SW480 (cell line): ENCODE measurements around the gene FLVCR2.
"Not testable (repeated sequence)": the region's sequence is repeated elsewhere in the genome, so short reads cannot be mapped to it uniquely, and the experiment has no call there.

Experiments used
- DNase-seq: peaks from one replicate; pipeline ENCODE4 v3.0.0-alpha.2; 2016; ENCODE audit warnings: low spot score

FLVCR2 gene

DNA sequence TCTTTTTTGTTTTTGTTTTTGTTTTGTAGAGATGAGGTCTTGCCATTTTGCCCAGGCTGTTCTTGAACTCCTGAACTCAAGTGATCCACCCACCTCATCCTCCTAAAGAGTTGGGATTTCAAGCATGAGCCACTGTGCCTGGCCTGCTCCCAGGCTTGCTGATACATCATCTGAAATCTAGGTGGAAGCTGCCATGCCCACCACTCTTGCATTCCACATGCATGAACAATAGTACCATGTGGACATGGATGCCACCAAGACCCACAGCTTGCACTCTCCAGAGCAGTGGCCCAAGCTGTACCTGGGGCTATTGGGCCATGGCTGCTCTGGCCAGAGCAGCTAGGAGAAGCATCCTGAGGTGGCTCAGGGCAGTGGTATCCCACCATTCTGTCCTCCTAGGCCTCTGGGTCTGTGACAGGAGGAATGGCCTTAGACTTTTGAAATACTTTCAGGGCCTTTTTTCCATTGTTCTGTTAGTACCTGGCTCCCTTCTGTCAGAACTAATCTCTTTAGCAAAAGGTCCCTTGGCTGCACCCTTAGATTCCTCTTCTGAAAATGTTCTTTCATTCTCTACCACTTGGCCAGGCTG lies 13.7 kb downstream of the FLVCR2 start:
- DNase-seq = no peak

DNA sequence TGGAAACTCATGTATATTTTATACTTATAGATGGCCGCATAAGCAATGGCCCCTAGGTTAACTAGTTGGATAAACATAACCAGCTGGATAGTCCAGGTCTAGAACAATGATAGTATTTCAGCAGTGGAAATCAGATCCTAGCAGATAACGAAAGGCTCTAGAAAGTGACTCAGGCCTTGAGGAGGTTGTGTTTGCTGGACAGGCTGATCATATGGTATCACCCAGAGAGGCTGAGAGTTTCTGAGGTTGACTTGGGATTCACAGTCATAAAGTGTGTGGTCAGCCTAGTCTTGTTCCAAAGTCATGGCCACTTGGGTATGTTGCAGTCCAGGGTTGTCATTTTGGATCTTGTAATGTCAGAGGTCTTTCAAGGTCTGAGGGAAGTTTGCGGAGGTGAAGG lies 16.8 kb downstream of the FLVCR2 start:
- DNase-seq = no peak

DNA sequence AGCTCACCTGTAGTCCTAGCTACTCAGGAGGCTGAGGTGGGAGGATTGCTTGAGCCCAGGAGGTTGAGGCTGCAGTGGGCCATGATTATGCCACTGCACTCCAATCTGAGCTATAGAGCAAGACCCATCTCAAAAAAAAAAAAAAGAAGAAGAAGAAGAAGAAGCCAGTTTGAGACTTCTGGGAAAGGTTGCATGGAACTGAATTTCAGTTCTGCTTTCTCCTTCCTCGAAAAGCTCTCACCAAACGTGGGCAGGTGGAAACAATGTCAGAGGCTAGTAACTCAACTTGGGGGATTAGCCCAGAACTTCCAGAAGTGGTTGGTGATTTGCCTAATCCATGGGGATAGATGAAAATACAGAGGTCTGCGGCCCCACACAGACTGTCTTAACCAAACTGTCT lies 18.7 kb downstream of the FLVCR2 start:
- DNase-seq = no peak

DNA sequence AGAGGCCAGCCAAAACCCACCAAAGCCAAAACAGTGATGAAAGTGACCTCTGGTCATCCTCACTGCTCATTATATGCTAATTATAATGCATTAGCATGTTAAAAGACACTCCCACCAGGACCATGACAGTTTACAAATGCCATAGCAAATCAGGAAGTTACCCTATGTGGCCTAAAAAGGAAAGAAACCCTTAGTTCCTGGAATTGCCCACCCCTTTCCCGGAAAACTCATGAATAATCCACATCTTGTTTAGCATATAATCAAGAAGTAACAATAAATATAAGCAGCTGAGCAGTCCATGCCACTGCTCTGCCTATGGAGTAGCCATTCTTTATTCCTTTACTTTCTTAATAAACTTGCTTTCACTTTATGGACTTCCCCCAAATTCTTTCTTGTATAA lies 21.7 kb downstream of the FLVCR2 start:
- not testable (repeated sequence) for DNase-seq

DNA sequence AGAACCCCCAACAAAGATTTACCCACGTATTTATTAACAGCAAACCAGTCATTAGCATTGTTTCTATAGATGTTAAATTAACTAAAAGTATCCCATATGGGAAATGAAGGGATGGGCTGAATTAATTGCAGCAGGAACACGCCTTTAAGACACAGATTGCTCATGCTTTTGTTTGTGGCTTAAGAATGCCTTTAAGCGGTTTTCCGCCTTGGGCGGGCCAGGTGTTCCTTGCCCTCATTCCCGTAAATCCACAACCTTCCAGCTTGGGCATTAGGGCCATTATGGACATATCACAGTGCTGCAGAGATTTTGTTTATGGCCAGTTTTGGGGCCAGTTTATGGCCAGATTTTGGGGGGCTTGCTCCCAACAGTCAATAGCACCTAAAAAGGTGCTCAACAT lies 22.6 kb downstream of the FLVCR2 start:
- DNase-seq = not testable (repeated sequence)

DNA sequence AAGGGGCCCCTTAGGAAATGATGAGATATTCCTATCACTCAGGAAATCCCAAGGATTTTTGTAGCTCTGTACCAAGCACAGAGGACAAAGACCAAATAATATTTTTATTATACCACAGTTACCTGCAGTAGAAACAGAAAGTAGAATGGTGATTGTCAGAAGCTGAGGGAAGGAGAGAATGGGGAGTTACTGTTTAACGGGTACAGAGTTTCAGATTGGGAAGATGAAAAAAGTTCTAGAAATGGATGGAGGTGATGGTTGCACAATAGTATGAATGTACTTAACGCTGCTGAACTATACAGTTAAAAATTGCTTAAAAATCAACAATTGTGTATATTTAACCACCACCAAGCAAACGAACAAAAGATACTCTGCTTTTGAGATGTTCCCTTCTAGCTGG lies 24.1 kb downstream of the FLVCR2 start:
- DNase-seq = no peak

DNA sequence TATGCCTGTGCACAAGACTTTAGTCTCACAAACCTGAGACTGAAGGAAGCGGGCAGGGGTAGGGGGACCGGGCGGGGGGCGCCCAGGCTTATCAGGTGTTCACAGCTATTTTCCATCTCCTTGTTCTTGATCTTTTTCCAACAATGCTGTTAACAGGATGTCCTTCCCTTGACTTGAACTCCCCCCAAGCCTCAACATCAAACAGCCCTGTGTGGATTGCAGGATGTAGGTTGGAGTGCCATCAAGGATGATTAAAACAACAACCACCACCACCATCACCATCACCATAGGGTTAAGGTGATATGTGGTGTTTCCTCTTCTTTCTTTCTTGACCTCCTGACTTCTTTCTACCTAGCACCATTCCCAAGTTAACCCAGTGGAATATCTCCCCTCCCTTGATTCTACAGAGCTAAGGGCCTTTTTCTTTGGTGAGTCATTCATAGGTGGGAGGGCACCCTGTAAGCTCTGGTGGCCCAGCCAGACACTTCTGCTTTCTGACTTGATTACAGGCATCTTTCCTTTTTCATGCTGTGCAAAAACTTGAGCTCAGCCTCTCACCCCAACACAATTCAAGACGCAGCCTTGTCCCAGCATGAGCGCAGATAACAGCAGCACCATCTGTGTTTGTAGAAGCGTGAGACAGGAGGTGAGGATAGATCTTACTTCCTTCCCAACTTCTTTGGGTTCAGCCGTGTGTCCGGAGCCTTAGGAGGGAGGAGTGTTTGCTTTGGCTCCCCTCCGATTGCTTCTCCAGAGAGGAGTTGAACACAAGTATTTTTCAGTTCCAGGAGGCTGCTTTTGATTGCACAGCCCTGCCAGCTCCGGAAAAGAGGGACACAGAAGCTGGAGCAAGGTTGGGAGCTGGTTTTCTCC lies 26.8 kb downstream of the FLVCR2 start:
- peak; percentile 16 for DNase-seq

DNA sequence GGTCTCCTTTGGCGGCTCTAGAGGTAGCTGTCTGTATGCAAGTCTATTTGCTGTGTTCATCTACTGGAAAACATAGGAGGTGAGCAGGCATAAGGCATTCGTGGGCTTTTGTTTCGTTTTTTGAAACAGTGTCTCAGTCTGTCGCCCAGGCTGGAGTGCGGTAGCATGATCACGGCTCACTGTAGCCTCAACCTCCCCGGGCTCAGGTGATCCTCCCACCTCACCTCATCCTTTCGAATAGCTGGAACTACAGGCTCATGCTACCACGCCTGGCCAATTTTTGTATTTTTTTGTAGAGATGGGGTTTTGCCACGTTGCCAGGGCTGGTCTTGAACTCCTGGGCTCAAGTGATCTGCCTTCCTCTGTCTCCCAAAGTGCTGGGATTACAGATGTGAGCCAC lies 27.5 kb downstream of the FLVCR2 start:
- DNase-seq = no peak

DNA sequence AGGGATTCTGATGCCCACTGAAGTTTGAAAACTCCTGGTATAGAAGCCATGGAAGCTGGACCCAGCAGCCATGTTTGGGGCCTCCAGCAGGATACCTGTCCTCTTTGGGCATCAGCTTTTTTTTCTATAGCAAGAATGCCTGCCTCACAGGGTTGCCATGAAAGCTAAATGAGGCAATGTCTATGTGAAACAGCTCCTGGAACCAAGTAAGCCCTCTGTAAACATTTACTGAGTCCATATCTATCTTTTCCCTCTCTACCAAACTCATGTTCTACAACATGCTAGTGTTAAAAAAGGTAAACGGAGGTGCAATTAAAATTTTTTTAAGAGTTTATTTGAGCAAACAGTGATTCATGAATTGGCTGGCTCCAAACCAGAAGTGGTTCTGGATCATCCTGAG lies 28.6 kb downstream of the FLVCR2 start:
- no peak for DNase-seq

DNA sequence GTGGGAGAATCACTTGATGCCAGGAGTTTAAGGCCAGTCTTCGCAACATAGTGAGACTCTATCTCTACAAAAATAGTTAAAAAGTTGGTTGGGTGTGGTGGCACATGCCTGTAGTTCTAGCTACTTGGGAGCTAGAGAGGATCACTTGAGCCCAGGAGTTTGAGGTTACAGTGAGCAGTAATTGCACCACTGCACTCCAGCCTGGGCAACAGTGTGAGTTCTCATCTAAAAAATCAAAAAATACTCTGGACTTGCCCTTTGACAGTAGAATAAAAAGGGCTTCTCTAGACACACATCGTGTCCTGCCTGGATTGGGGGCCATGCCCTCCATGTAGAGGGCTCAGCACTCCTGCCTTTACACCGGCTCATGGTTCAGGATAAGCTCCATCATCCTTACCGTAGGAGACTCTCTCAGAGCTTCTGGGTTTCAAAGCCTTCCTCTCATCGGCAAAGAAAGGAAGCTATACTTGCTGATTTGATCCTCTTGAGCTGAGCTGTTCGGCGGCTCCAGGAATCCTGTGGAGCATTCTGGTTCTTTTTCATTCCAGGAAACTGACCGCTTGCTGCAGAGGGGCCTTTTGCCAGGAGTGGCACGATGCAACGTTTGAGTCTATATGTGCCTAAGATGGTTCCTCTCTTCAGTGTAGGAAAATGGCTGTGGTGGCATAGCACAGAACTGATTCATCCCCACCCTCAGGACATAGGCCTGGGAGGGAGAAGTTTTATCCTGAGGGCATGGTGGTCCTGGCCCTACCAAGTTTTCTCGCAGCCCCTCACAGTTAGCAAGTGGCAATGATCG lies 29.6 kb downstream of the FLVCR2 start:
- no peak for DNase-seq

DNA sequence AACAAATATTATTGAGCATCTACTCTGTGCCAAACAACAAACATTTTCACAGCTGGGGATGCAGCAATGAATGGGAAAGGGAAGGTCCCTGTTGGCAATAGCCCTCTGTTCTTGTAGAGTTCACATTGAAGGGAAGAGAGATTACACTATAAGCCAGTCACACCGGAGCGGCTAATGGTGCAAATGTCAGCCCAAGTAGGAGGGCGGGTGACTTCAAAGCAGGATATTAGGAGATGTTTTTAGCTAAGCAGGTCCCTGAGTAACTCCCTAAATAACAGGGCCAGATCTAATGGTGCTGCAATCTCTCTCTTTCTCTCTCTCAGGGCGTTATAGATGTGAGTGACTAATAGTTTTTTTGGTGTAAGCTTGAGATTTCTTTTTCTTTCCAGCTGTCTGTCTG lies 30.7 kb downstream of the FLVCR2 start:
- no peak for DNase-seq

DNA sequence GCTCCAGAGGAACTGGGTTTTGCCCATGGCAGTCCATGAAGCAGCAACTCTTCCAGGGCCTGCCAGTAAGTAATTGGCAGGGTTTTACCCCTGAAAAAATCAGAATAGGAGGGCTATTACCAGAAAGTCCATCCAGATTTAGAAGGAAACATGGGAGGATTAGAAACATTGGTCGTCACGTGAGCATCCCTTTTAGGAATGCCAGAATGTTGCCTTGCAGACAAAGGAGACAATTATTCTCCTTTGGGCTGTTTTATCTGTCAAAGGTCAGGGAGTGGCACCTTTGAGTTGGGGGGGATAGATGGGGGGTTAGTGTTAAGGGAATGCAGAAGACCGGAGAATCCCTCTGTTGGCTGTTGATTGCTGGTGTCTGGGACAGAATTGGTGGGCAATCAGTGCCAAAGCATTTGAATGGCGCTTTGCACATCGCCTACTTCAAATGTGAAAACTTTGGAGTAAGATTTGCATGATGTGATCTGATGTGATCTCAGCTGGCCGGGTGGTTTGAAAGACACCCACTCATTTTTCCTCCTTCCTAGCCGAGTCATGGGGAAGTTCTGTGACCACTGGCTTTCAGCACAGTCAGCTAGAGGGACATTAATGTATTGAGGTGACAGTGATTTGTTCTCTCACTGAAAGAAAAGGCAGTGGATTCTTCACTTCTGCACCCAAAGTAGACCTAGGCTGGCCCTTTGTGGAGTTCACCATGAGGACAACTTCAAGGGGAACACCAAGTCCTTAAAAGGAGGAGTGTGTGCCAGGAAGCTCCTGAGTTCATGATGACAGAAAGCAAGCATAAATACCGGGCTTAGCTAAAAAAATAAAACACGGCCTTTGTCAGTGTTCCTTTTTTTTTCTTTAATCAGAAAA lies 31.4 kb downstream of the FLVCR2 start:
- DNase-seq = no peak

DNA sequence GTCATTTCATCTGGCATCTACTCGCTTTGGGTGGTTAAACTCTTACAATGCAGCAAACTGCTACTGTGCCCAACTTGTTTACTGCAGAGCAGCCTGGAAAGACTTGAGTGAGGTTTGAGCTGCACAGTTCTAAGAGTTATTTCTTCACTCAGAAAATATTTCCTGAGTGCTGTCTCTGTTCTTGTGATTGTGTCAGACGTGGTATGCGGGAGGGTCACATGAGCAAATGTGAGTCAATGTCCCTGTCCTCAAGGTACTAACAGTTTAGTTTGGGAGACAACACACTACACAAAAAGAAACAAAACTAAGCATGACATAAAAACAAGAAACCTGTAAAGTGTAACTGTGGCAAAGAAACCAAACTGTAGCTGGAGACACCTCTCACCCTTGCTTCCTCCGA lies 32.4 kb downstream of the FLVCR2 start:
- no peak for DNase-seq

DNA sequence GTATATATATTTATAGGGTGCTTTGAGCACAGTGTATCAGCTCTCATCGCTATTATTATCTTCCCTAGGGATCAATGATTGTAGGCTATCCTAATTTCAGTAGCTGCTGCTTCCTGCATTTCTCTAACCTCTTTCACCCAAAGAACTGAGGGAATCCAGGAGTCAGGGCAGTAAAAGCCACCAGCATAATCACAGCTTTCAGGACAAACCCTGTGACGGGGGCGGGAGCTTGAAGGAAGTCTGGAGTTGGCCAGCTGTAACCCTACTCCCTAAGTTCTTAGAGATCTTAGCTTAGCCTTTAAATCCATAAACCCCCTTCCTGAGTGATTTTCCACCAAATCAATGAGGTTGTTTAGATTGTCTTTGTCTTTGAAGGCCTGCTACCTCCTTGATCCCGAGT lies 33.7 kb downstream of the FLVCR2 start:
- DNase-seq = no peak

DNA sequence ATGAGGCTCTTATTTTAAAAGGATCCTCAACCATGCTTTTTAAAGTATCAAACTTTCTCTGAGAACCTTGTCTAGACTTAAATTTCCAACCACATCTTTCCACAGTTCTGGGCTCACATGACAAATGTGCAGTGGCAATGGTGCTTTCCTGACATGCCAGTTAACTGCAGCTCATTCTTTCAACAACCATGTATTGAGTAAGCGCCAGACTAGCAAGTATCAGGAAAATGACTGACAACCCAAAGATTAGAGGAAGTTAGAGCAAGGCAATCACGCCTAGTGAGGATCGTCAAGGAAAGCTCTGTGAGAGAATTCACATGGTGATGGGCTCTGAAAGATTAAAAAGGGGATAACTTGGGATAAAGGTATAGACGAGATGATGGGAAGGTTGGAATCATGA lies 35.8 kb downstream of the FLVCR2 start:
- no peak for DNase-seq

DNA sequence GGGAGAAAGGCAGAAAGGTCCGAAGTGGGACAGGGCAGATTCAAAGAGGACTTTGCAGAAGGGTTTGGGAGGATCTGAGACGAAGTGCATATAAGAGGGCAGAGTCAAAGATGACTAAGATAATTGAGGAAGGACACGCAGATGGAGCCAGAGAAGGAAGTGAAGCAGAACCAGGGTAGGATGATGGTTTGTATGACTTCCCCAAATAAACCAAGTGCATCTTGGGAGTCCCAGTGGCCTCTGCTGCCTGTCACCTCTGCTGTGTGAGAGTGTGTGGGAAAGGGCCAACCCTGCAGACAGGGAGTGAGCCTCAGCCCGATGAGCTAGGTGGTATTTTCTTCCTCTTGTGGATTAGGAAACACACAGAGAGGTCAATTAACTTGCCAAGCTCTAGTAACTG lies 36.8 kb downstream of the FLVCR2 start:
- no peak for DNase-seq

DNA sequence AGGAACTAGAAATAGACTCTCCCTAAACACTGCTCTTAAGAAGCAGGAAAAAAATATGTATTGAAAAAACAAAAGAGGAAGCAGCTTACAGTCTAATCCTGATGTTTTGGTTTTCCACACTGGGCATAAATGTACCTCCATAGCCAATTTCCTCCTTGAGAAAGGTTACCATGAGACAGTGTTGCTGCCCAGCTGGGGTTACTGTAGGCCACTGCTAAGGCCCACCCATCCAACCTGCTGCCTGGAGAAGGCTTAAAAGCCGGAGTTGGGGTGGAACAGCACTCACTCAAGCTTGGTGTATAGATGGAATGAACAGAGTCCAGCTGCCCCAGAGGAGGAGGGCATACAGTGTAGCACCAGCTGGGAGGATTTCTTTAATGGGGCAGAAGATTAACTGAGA lies 41.1 kb downstream of the FLVCR2 start:
- no peak for DNase-seq

DNA sequence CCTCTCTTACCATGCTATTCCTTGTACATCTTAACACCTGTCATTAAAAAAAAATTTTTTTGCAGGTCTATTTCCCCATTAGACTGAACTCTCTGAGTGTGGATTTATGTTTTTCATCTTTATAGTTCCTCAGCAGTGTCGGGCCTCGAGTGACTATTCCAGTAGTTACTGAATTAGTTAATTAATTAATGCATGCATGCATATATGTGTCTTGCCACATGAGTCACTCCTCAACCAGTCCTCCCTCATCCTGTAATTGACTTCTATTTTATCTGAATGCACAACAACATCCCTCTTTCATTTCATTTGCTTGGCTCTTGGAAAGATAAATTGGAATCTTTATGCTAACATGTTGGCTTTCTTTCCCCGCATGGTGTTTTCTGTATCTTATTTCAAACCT lies 46.6 kb downstream of the FLVCR2 start:
- no peak for DNase-seq

DNA sequence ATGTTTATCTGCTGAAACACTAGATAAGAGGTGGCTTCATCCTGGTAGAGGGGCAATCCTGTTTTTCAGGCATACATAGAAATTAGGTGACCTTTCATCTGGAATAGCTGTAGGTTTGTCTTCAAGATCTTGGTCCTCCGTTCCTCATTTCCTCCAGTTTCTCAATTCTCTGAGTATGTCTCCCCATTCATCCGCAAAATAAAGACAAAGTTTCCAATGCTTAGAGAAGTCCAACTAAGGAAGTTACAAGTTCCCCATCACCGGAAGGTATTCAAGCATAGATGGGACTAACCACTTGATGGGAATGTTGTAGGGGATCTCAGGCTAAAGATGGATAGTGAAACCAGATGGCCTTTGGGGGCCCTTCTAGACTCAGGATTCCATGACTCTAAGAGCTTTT lies 48.0 kb downstream of the FLVCR2 start:
- DNase-seq = no peak

DNA sequence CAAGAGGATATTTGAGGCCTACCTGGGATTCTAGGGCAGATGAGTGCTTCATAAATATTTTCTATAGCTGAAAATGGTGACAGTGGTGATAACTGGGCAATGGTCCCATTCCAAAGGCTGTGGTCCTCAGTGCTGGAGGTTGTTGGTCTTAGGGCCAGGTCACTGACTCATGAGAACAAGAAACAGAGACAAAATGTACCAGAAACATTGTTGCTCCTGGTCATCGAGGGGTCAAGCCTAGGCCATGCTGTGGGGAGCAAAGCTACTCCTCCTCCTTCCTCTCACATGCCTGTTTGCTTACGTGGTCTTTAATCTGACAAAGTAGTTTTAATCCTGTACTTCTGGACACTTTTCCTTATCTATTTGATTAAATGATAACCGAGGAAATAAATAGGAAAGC lies 48.4 kb downstream of the FLVCR2 start:
- no peak for DNase-seq

DNA sequence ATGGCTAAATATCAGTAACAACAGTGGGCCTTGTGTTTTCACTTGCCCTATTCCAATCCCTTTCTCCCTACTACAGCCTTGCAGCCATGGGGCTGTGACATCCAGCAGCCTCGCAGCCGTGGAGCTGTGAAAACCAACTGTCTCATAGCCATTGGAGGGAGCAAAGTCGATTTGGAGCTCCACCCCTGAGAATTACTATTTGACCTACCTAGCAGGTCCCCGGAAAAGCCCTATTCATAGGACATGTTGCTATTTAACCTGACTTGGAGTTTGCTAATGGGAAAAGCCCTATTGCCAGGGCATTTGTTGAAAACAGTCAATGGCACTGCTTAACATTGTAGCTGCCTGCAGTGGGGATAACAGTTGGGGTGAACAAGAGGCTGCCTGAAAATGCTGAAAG lies 49.0 kb downstream of the FLVCR2 start:
- no peak for DNase-seq

DNA sequence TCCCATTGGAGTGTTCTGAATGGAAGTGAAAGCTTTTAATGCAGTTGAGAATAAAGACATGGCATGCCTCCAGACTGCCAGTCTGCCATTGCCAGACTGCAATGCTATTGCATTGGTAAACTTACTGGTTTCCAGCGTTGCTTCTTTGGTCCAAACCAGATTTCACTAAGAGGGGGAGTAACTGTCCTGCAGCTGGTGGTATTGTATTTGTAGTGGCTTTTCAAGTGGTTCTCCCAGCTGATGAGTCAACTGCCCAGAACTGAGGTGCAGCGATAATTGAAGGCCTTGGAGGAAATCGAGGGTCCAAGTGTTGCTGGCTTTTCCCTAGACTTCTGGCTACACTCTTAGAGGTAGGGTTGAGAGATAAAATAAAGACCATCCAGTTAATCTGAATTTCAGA lies 50.4 kb downstream of the FLVCR2 start:
- DNase-seq = no peak
